ENCODE results near the gene MISP.

DNA sequence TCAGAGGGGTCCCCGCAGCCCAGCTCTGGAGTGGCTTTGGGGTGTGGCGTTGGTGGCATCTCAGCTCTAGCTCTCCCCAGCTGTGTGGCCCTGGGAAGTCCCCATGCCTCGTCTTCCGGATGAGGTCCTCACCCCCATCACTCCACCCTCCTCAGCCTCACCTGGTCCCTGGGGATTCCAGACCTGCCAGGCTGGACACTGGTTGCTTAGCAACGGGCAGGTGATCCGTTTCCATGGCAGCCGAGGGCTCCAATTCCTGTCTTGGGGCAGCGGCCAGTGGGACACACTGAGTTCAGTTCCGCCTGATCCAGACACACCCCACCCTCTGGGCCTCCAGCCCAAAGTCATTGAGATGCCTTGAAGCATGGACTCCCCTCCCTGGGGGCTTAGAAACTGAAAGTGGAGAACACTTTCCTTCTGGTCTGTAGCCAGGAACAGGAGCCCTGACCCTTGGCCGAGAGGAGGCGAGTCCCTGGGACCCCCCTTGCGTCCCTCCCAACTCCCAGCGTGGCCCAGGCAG, 7.7 kb upstream of the MISP start:
- TF ChIP-seq POLR2AphosphoS5 (IDR thresholded peaks at IDR 0.05; ENCODE audit: low read depth, low read length) (no peak), TCF7L2 (IDR thresholded peaks at IDR 0.05; ENCODE audit: low read depth, low read length) (no peak)
- TF ChIP-seq, protein P1, sequence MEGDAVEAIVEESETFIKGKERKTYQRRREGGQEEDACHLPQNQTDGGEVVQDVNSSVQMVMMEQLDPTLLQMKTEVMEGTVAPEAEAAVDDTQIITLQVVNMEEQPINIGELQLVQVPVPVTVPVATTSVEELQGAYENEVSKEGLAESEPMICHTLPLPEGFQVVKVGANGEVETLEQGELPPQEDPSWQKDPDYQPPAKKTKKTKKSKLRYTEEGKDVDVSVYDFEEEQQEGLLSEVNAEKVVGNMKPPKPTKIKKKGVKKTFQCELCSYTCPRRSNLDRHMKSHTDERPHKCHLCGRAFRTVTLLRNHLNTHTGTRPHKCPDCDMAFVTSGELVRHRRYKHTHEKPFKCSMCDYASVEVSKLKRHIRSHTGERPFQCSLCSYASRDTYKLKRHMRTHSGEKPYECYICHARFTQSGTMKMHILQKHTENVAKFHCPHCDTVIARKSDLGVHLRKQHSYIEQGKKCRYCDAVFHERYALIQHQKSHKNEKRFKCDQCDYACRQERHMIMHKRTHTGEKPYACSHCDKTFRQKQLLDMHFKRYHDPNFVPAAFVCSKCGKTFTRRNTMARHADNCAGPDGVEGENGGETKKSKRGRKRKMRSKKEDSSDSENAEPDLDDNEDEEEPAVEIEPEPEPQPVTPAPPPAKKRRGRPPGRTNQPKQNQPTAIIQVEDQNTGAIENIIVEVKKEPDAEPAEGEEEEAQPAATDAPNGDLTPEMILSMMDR (IDR thresholded peaks at IDR 0.05) = no peak
- TF ChIP-seq, protein P2, sequence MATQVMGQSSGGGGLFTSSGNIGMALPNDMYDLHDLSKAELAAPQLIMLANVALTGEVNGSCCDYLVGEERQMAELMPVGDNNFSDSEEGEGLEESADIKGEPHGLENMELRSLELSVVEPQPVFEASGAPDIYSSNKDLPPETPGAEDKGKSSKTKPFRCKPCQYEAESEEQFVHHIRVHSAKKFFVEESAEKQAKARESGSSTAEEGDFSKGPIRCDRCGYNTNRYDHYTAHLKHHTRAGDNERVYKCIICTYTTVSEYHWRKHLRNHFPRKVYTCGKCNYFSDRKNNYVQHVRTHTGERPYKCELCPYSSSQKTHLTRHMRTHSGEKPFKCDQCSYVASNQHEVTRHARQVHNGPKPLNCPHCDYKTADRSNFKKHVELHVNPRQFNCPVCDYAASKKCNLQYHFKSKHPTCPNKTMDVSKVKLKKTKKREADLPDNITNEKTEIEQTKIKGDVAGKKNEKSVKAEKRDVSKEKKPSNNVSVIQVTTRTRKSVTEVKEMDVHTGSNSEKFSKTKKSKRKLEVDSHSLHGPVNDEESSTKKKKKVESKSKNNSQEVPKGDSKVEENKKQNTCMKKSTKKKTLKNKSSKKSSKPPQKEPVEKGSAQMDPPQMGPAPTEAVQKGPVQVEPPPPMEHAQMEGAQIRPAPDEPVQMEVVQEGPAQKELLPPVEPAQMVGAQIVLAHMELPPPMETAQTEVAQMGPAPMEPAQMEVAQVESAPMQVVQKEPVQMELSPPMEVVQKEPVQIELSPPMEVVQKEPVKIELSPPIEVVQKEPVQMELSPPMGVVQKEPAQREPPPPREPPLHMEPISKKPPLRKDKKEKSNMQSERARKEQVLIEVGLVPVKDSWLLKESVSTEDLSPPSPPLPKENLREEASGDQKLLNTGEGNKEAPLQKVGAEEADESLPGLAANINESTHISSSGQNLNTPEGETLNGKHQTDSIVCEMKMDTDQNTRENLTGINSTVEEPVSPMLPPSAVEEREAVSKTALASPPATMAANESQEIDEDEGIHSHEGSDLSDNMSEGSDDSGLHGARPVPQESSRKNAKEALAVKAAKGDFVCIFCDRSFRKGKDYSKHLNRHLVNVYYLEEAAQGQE (IDR thresholded peaks at IDR 0.05; ENCODE audit: insufficient read depth in 1 of 2, low read depth in 2 of 2, low read length in 1 of 2) = no peak

All from Panc1 (cell line).